Thyroid gland (tissue), 4 donors: ENCODE data around the gene TSPAN6. TPM values are rescaled to one million over a fixed set of nuclear protein-coding genes. Genes with fewer than 3 reads are reported as not detected.

Experiments used
- total RNA-seq, 4 donors: library from RNA; depleted of rRNA; stranded (reverse); fragments of >200 nt; gene quantifications; one replicate each; pipeline ENCODE4 v1.2.3, GENCODE V29; 2016

TSPAN6 gene
- total RNA-seq, 4 donors from 2014 or later, result 33.5 to 45.9 (median 35.2) TPM

Other genes with a start within 250 kb of the TSPAN6 start
- gene PCDH19, start 226.5 kb downstream of the TSPAN6 start, total RNA-seq, result under 1 TPM; 0.40 to 0.88 (median 0.52) TPM
- gene TNMD, start 51.9 kb downstream of the TSPAN6 start, total RNA-seq, result under 1 TPM in 1 of 4 donors, not detected in 3; 0.56 TPM
- gene SRPX2, start 7.4 kb upstream of the TSPAN6 start, total RNA-seq, result 10 to 100 TPM in 3 of 4 donors, 1 to 10 TPM in 1; 6.1 to 24.1 (median 12.5) TPM
- gene SYTL4, start 95.3 kb upstream of the TSPAN6 start, total RNA-seq, result 10 to 100 TPM; 13.1 to 28.2 (median 23.2) TPM
- gene CSTF2, start 183.6 kb upstream of the TSPAN6 start, total RNA-seq, result 10 to 100 TPM in 3 of 4 donors, 1 to 10 TPM in 1; 6.2 to 13.8 (median 11.7) TPM
- not detected for gene NOX1, start 237.6 kb upstream of the TSPAN6 start, total RNA-seq